Mucosa of descending colon (tissue), 3 donors: Measurements from ENCODE around the gene TMEM62. TPM values are rescaled to one million over a fixed set of nuclear protein-coding genes. Genes with fewer than 3 reads are reported as not detected.
"Not testable (repeated sequence)": the region's sequence is repeated elsewhere in the genome, so short reads cannot be mapped to it uniquely, and the experiment has no call there.

Experiments used
- ATAC-seq: fragments of 200-7000 bp; cut with Tn5 transposase; one replicate; pipeline ENCODE4 v1.9.1; 2020; ENCODE audit warnings: mild to moderate bottlenecking, moderate library complexity
- DNase-seq, 3 donors: peaks; one replicate each; pipeline ENCODE4 v3.0.0-alpha.2; 2020
- H3K36me3 ChIP-seq: fragments of 200-600 bp; one replicate; pipeline ENCODE4 v1.8.0; 2021; ENCODE audit warnings: low read depth, mild to moderate bottlenecking
- H3K4me1 ChIP-seq: fragments of 200-600 bp; one replicate; pipeline ENCODE4 v1.8.0; 2021; ENCODE audit warnings: low read depth, mild to moderate bottlenecking
- H3K4me3 ChIP-seq: fragments of 200-600 bp; one replicate; pipeline ENCODE4 v1.8.0; 2021; ENCODE audit warnings: mild to moderate bottlenecking
- H3K9me3 ChIP-seq: fragments of 200-600 bp; one replicate; pipeline ENCODE4 v1.8.0; 2021; ENCODE audit warnings: mild to moderate bottlenecking
- CTCF ChIP-seq: fragments of 200-600 bp; IDR thresholded peaks from one replicate; pipeline ENCODE4 v1.8.0; 2022; ENCODE audit warnings: antibody characterized with exemption, mild to moderate bottlenecking
- intact Hi-C, 2 donors: fragments of 100-400 bp; cut with DNase I in 1 of 2; cut with micrococcal nuclease in 1 of 2; formaldehyde crosslinking; loops; one replicate each; pipeline versions ENCODE4 v1.11.0 to v1.11.1; 2022; cut with DNase I, micrococcal nuclease
- total RNA-seq, 3 donors: library from RNA; stranded (reverse); fragmentation: NEBNext Ultra II Directional in 2 of 3; extraction: Animal tissue kit (Norgen Biotek cat#: 25700) in 2 of 3; gene quantifications; one replicate each; pipeline versions ENCODE4 v1.2.1 to v1.2.4, GENCODE V29; 2021 to 2023
- donor health status: DM: no; HTN: no; CAD: no; lungs with moderate emphysema.
- donor health status: DM: no; HTN: no; CAD: no.
- donor health status: DM: no; HTN: yes; CAD: no.

The TMEM62 gene
- total RNA-seq, 3 donors from 2014 or later: 26.8 to 43.7 (median 34.9) TPM

GRCh38 chr15:43168192-43169107 lies 35.1 kb downstream of the TMEM62 start:
- no peak for DNase-seq
- H3K4me1 ChIP-seq: no peaks in the 10 kb centered on the region
- H3K36me3 ChIP-seq: no peaks in the 10 kb centered on the region
- ATAC-seq: no peak
- no peak for TF ChIP-seq CTCF
- H3K9me3 ChIP-seq: no peaks in the 10 kb centered on the region
- intact Hi-C loops: no loop called here
- H3K4me3 ChIP-seq: no peak overlapping the region

GRCh38 chr15:43169888-43170287 lies 36.5 kb downstream of the TMEM62 start:
- no peak for TF ChIP-seq CTCF
- ATAC-seq: no peak
- DNase-seq: no peak
- H3K4me3 ChIP-seq: no peak overlapping the region
- no peaks in the 10 kb centered on the region for H3K36me3 ChIP-seq
- H3K4me1 ChIP-seq: no peaks in the 10 kb centered on the region
- intact Hi-C loops: no loop called here
- no peaks in the 10 kb centered on the region for H3K9me3 ChIP-seq

GRCh38 chr15:43175656-43176309 lies 42.4 kb downstream of the TMEM62 start:
- DNase-seq, H3K4me1 ChIP-seq, intact Hi-C loops, H3K4me3 ChIP-seq, H3K36me3 ChIP-seq, ATAC-seq, H3K9me3 ChIP-seq: not testable (repeated sequence)

GRCh38 chr15:43177147-43177546 lies 43.8 kb downstream of the TMEM62 start:
- H3K4me3 ChIP-seq, intact Hi-C loops, H3K36me3 ChIP-seq, H3K4me1 ChIP-seq, DNase-seq, ATAC-seq, H3K9me3 ChIP-seq: not testable (repeated sequence)

GRCh38 chr15:43183270-43183669 lies 49.9 kb downstream of the TMEM62 start:
- ATAC-seq (no peak), DNase-seq (no peak)
- no peaks in the 10 kb centered on the region for H3K36me3 ChIP-seq
- intact Hi-C loops: no loop called here
- H3K9me3 ChIP-seq: no peaks in the 10 kb centered on the region
- H3K4me1 ChIP-seq: peaks cover 13% of the 10 kb centered on the region
- no peak overlapping the region for H3K4me3 ChIP-seq
- TF ChIP-seq CTCF: no peak

GRCh38 chr15:43184407-43185124 lies 51.2 kb downstream of the TMEM62 start:
- ATAC-seq (no peak), DNase-seq (no peak)
- Histone ChIP-seq H3K4me3 (no peak overlapping the region), H3K4me1 (peaks cover 13% of the 10 kb centered on the region), H3K36me3 (no peaks in the 10 kb centered on the region), H3K9me3 (no peaks in the 10 kb centered on the region)
- TF ChIP-seq CTCF: no peak
- intact Hi-C loops: no loop called here
